Astrocyte (in vitro differentiated cells and primary cell): ENCODE results near the gene IER3. TPM values are rescaled to one million over a fixed set of nuclear protein-coding genes. Genes with fewer than 3 reads are reported as not detected.
"Not testable (repeated sequence)": the region's sequence is repeated elsewhere in the genome, so short reads cannot be mapped to it uniquely, and the experiment has no call there.

Experiments used
- DNase-seq: peaks from one replicate; pipeline ENCODE4 v3.0.0-alpha.2; 2010; ENCODE audit warnings: low read depth
- FAIRE-seq: peaks from 2 replicates; lab custom pipeline; 2011; peaks lifted over from hg19 to GRCh38; lab: Jason Lieb, UNC
- H2AFZ ChIP-seq: 2 replicates; pipeline ENCODE4 v1.6.0; 2012; ENCODE audit warnings: low read depth, low read length, inconsistent platforms
- H3K27ac ChIP-seq: 2 replicates; pipeline ENCODE4 v1.5.1; 2011; ENCODE audit warnings: low read depth, low read length, inconsistent platforms
- H3K27me3 ChIP-seq: 2 replicates; pipeline ENCODE4 v1.6.0; 2011; ENCODE audit warnings: low read length, inconsistent platforms; ENCODE audit not compliant: insufficient read depth
- H3K36me3 ChIP-seq: 2 replicates; pipeline ENCODE4 v1.5.1; 2011; ENCODE audit warnings: low read length, inconsistent platforms; ENCODE audit not compliant: insufficient read depth
- H3K4me1 ChIP-seq: 2 replicates; pipeline ENCODE4 v1.5.1; 2011; ENCODE audit warnings: low read length, inconsistent platforms; ENCODE audit not compliant: insufficient read depth
- H3K4me2 ChIP-seq: 2 replicates; pipeline ENCODE4 v1.6.0; 2012; ENCODE audit warnings: low read length, inconsistent platforms
- H3K4me3 ChIP-seq: 2 replicates; pipeline ENCODE4 v1.5.1; 2011; ENCODE audit warnings: low read depth, mild to moderate bottlenecking, low read length, inconsistent platforms; ENCODE audit not compliant: insufficient read depth
- H3K79me2 ChIP-seq: 2 replicates; pipeline ENCODE4 v1.6.0; 2012; ENCODE audit warnings: mild to moderate bottlenecking, low read length, inconsistent platforms; ENCODE audit not compliant: insufficient read depth
- H3K9ac ChIP-seq: 2 replicates; pipeline ENCODE4 v1.6.0; 2012; ENCODE audit warnings: mild to moderate bottlenecking, low read length, inconsistent platforms
- H3K9me3 ChIP-seq: 2 replicates; pipeline ENCODE4 v1.5.1; 2012; ENCODE audit warnings: low read depth, mild to moderate bottlenecking, low read length, inconsistent platforms; ENCODE audit not compliant: insufficient read depth
- H4K20me1 ChIP-seq: 2 replicates; pipeline ENCODE4 v1.6.0; 2012; ENCODE audit warnings: low read length, inconsistent platforms; ENCODE audit not compliant: insufficient read depth
- H3K27ac Mint-ChIP-seq: one replicate; pipeline ENCODE4 v1.8.0; 2021; ENCODE audit warnings: mild to moderate bottlenecking, mixed read lengths; ENCODE audit not compliant: unreplicated experiment
- H3K27me3 Mint-ChIP-seq: one replicate; pipeline ENCODE4 v1.8.0; 2021; ENCODE audit warnings: low read depth, mixed read lengths; ENCODE audit not compliant: unreplicated experiment
- H3K36me3 Mint-ChIP-seq: one replicate; pipeline ENCODE4 v1.8.0; 2021; ENCODE audit warnings: low read depth, mixed read lengths; ENCODE audit not compliant: unreplicated experiment
- H3K4me1 Mint-ChIP-seq: one replicate; pipeline ENCODE4 v1.8.0; 2021; ENCODE audit warnings: low read depth, mixed read lengths; ENCODE audit not compliant: unreplicated experiment
- H3K4me3 Mint-ChIP-seq: one replicate; pipeline ENCODE4 v1.8.0; 2021; ENCODE audit warnings: mild to moderate bottlenecking, moderate library complexity, mixed read lengths; ENCODE audit not compliant: unreplicated experiment
- H3K9me3 Mint-ChIP-seq: one replicate; pipeline ENCODE4 v1.8.0; 2021; ENCODE audit warnings: mild to moderate bottlenecking, mixed read lengths; ENCODE audit not compliant: unreplicated experiment
- CTCF ChIP-seq: IDR thresholded peaks from 2 replicates; pipeline ENCODE4 v1.5.1; 2011; ENCODE audit warnings: low read depth, mild to moderate bottlenecking, inconsistent platforms, low read length, moderate library complexity; ENCODE audit not compliant: insufficient read depth
- EZH2 ChIP-seq: IDR thresholded peaks from 2 replicates; pipeline ENCODE4 v1.6.1; 2012; ENCODE audit warnings: mild to moderate bottlenecking, low read length, inconsistent platforms; ENCODE audit not compliant: insufficient read depth
- total RNA-seq: library from RNA; stranded (reverse); gene quantifications from 2 replicates; pipeline ENCODE4 v1.2.1, GENCODE V29; 2021

IER3 gene
- total RNA-seq, 1 donor from 2014 or later, result 221 TPM

- Mint-ChIP-seq H3K27me3 (no peaks in the 10 kb centered on the region), H3K4me3 (peak overlapping the region; percentile 100), H3K4me1 (peaks cover 39% of the 10 kb centered on the region), H3K27ac (peak overlapping the region; percentile 84), H3K9me3 (no peaks in the 10 kb centered on the region), H3K36me3 (peaks cover 30% of the 10 kb centered on the region)
- H3K4me1 ChIP-seq, result peaks cover 40% of the 10 kb centered on the region
- peaks cover 31% of the 10 kb centered on the region for H3K36me3 ChIP-seq
- peaks cover 55% of the 10 kb centered on the region for H4K20me1 ChIP-seq
- no peak overlapping the region for H2AFZ ChIP-seq
- peak overlapping the region; percentile 88 for H3K27ac ChIP-seq
- H3K9ac ChIP-seq, result peak overlapping the region; percentile 97
- H3K9me3 ChIP-seq, result no peaks in the 10 kb centered on the region
- no peaks in the 10 kb centered on the region for H3K27me3 ChIP-seq
- no peak for TF ChIP-seq EZH2
- peak; percentile 95 for TF ChIP-seq CTCF
- peaks cover 71% of the 10 kb centered on the region for H3K79me2 ChIP-seq
- peak overlapping the region; percentile 91 for H3K4me3 ChIP-seq
- no peak for DNase-seq
- FAIRE-seq, result no peak
- H3K4me2 ChIP-seq, result peak overlapping the region; percentile 93
Observed at GRCh38 chr6:30722280-30723112, 21.9 kb downstream of the IER3 start.

DNA sequence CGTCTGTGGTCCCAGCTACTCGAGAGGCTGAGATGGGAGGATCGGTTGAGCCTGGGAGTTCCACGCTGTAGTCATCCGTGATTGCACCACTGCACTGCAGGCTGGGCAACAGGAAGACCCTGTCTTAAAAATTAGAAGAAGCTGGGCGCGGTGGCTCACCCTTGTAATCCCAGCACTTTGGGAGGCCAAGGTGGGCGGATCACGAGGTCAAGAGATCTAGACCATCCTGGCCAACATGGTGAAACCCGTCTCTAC lies 22.4 kb downstream of the IER3 start:
- H3K9me3 ChIP-seq, DNase-seq, H3K9me3 Mint-ChIP-seq, FAIRE-seq, H2AFZ ChIP-seq, H3K27me3 ChIP-seq, H3K27me3 Mint-ChIP-seq: not testable (repeated sequence)
- Mint-ChIP-seq H3K4me1 (peaks cover 41% of the 10 kb centered on the region), H3K36me3 (peaks cover 30% of the 10 kb centered on the region), H3K27ac (peak overlapping the region; percentile 84), H3K4me3 (peak overlapping the region; percentile 100)
- Histone ChIP-seq H3K4me1 (peaks cover 40% of the 10 kb centered on the region), H4K20me1 (peaks cover 52% of the 10 kb centered on the region), H3K36me3 (peaks cover 31% of the 10 kb centered on the region), H3K79me2 (peaks cover 72% of the 10 kb centered on the region), H3K9ac (peak overlapping the region; percentile 97), H3K4me2 (peak overlapping the region; percentile 93), H3K27ac (peak overlapping the region; percentile 88), H3K4me3 (peak overlapping the region; percentile 91)

- Mint-ChIP-seq H3K9me3 (no peaks in the 10 kb centered on the region), H3K27me3 (no peaks in the 10 kb centered on the region), H3K4me1 (peaks cover 43% of the 10 kb centered on the region), H3K36me3 (peaks cover 30% of the 10 kb centered on the region), H3K27ac (peak overlapping the region; percentile 98), H3K4me3 (peak overlapping the region; percentile 100)
- Histone ChIP-seq H3K4me3 (peak overlapping the region; percentile 97), H3K79me2 (peaks cover 78% of the 10 kb centered on the region), H3K27me3 (no peaks in the 10 kb centered on the region), H3K4me2 (peak overlapping the region; percentile 93), H2AFZ (no peak overlapping the region), H3K27ac (peak overlapping the region; percentile 90), H3K9ac (peak overlapping the region; percentile 97), H3K36me3 (peaks cover 31% of the 10 kb centered on the region), H3K4me1 (peaks cover 45% of the 10 kb centered on the region), H3K9me3 (no peaks in the 10 kb centered on the region), H4K20me1 (peaks cover 47% of the 10 kb centered on the region)
- DNase-seq, result peak; percentile 68
- no peak for TF ChIP-seq CTCF
- no peak for TF ChIP-seq EZH2
- no peak for FAIRE-seq
Observed at GRCh38 chr6:30721198-30722024, 22.9 kb downstream of the IER3 start.
